Measurements from ENCODE around the gene ZFYVE26.
"Not testable (repeated sequence)": the region's sequence is repeated elsewhere in the genome, so short reads cannot be mapped to it uniquely, and the experiment has no call there.

Gene ZFYVE26

DNA sequence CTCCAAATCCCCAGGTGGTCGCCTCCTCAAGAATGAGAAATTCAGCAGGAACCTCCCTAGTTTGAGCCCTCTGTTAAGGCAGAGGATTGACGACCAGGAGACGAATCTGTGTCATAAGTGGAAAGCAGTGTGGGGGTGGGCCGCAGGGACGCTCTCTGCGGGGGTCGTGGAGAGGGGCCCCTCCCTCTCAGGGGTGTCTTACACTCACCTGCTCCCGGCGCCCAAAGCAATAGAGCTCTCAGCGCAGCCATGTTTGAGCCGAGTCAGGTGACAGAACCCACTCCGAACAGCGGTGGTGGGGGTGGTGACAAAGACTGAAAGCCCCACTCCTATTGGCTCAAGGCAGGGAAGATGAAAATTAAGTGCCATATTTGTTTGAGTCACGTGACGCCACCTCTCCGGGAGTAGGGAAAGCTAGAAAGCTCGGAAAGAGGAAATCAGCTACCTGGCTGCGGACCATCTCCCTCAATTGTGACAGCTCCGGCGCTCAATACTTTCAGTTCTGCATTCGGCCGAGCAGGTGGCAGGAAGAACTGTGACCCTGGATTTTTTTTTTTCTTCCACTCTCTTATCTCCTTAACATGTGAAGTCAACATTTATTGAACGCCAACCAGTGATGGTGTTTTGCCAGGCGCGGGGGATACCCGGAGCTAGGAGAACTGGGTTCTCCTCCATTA is at the start of gene ZFYVE26:
Gene ZFYVE26, minus strand, starts transcription at position 265 of the 677 bp plus-strand sequence. CDS start 627 bp downstream, outside the sequence.
- DNase-seq = peak; percentile 76 to 80

- no peak for DNase-seq
Observed at GRCh38 chr14:67863223-67863622, 46.8 kb upstream of the ZFYVE26 start.

GRCh38 chr14:67859169-67859749 is 42.9 kb upstream of the ZFYVE26 start:
- DNase-seq = no peak

GRCh38 chr14:67857778-67858350 is 41.5 kb upstream of the ZFYVE26 start:
- DNase-seq = no peak

DNA sequence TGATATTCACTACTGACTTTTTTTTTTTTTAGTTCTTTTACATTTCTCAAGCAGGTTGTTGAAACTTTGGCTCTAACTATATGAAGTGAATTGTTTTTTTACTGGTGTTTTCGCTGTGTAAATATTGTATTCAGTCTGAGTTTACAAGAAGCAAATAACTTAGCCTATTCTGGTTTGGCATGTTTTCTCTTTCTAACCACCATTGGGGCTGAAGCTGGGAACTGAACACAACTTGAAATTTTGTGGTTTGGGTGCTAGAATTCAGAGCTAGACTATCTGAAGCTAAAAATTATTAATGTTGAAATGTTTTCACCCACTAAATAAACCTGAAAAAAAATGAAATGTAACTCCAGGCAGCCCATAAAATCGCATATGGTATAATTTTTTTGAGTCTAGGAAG is 40.4 kb upstream of the ZFYVE26 start:
- no peak for DNase-seq

DNA sequence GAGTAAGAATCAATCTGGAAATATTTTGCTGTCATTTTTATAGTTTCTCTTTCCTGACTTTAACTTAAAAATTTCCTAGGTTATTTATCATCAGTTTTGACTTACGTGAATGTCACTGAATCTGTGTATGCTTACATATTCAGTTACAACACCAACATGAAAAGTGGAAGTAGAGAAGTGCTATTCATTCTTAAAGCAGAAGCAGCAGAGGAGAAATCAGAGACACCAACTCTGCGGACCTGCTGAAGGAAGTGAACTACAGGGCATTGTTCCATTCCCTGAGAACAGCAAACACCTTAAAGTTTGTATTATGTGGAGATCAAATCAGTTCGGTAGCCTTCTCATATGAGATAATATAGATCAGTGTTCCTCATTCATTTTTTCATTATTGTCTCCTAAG is 37.3 kb upstream of the ZFYVE26 start:
- no peak for DNase-seq

DNA sequence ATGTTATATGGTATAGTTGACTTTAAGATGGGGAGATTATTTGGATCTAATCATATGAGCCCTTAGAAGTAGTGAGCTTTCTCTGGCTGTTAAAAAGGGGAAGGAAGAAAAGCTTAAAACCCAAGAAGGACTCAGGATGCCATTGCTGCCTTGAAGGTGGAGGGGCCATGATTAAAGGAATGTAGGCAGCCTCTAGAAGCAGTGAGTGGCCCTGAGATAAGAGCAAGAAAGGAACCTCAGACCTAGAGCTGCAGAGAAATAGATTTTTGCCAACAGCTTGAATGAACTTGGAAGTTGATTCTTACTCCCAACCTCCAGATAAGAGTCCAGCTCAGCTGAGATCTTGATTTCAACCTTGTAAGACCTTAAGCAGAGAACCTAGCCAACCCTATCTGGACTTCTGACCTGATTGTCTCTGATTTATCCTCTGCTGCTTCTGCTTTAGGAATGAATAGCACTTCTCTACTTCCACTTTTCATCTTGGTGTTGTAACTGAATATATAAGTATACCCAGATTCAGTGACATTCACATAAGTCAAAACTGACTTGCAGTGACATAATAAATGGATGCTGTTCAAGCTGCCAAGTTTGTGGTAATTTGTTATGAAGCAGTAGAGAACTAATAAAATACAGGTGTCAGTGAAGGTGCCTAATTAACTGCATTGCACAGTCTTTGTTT is 36.7 kb upstream of the ZFYVE26 start:
- DNase-seq = no peak

GRCh38 chr14:67851785-67852410 is 35.5 kb upstream of the ZFYVE26 start:
- no peak for DNase-seq

GRCh38 chr14:67850066-67850830 is 33.9 kb upstream of the ZFYVE26 start:
- no peak for DNase-seq

GRCh38 chr14:67846029-67846610 is 29.7 kb upstream of the ZFYVE26 start:
- no peak for DNase-seq

DNA sequence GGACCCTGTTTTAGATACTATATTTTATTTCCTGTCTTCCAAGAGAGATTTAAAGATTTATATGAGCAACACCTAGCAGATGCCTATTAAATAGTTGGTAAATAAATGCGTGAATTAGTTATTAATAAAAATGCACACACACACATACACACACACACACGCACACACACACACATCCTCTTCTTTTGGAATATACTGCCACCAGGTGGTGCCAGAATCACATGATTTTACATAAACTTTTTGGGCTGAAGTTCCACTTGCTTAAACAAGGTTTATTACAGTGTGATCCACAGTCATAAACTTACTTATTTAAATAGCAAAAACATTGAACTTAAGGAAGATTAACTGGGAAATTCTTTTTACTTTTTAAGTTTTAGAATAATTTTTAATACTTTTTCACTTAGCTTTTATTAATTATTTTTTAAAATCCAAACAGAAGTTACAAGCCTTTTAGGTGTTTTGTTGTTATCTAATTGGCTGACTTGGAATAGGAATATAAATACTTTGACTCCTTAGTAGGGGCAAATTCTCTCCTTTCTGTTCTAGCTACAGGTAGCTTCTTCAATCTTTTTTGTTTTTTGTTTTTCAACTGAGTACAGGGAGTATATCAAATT is 20.7 kb upstream of the ZFYVE26 start:
- no peak for DNase-seq

DNA sequence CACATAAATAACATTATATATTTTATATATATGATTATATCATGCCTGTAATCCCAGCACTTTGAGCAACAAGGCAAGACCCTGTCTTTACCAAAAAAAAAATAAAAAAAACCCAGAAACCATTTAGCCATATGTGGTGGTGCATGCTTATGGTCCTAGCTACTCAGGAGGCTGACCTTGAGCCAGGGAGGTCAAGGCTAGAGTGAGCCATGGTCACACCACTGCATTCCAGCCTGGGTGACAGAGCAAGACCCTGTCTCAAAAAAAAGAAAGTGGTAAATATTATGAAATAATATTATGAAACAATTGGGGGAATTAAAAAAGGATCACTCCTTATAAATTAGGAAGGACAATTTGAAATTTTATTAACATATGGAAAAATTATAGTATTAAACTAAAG is 19.2 kb upstream of the ZFYVE26 start:
- no peak for DNase-seq

- no peak for DNase-seq
Observed at GRCh38 chr14:67833403-67833802, 17.0 kb upstream of the ZFYVE26 start.

DNA sequence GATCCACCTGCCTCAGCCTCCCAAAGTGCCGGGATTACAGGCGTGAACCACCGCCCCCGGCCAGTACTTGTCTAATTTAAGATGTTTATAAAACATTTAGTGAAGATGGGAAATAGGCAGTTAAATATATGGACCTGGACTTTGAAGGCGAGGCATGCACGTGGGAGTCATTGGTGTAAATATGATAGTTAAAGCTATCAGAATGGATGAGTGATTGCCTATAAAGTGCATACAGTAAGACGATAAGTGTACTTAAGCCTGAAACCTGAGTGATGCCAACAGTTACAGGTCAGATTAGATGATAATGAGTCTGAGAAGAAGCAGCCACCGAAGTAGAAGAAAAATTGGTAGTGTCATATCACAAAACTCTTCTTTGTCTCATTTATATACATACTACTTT is 14.7 kb upstream of the ZFYVE26 start:
- DNase-seq = no peak

GRCh38 chr14:67821121-67821520 is 4.7 kb upstream of the ZFYVE26 start:
- DNase-seq = no peak

- no peak for DNase-seq
Observed at GRCh38 chr14:67820428-67820971, 4.1 kb upstream of the ZFYVE26 start.

DNA sequence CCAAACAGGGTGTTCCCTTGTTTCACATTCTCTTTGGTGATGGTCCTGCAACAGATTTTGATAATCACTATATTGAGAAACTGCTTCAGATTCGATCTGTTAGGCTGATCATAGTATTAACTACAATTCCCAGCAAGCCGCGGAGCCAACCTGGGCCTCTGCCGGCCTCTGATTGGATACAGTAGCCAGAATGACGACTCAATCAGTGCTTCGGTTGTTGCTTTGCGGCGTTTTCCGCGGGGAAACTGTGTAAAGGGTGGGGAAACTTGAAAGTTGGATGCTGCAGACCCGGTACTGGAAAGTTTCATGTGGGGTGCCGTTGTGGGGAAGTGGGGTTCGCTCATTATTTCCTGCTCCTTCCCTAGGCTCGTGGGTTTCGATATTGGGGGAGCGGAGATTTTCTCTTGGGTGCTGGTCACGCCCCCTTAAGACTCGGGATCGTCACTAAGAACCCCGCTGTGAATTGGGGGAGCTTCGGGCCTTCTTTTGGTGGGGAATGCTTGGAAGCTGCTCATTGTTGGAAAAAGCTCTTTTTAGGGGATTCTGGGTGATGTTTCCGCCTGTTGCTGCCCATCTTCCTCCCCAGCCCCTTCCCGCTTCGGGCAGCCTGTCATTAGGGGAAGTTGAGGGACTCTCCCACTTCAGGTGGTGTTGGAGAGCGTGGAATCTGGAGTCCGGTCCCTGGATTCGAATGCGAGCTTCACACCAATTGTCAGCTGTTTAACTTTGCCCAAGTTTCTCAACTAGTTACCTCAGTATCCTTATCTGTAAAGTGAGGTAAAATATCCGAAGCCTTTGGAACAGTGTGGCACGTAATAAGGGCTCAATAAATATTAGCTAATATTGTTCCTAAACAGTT is 3.4 kb upstream of the ZFYVE26 start, which contains the start of gene RAD51B:
Gene RAD51B, plus strand, starts transcription at position 217 of the 859 bp plus-strand sequence.
- peak; percentile 79 to 83 for DNase-seq

- not testable (repeated sequence) for DNase-seq
Observed at GRCh38 chr14:67818476-67818875, 2.1 kb upstream of the ZFYVE26 start.

- DNase-seq = no peak
Observed at GRCh38 chr14:67817750-67818438, 1.5 kb upstream of the ZFYVE26 start.
